Stimulated activated CD4-positive, alpha-beta T cell treated with anti-CD3 and anti-CD28 coated beads, Interleukin-1b, Interleukin-23, amount 100 ng/mL, for 1 hour (primary cell): ENCODE results near the gene MVB12A.

Source experiments
- DNase-seq, 2 donors: peaks; one replicate each; pipeline ENCODE4 v3.0.0-alpha.2; 2020; ENCODE audit warnings: low read depth in 2 of 2

MVB12A gene

GRCh38 chr19:17404621-17405249 is 15.1 kb upstream of the MVB12A start:
- DNase-seq = no peak

DNA sequence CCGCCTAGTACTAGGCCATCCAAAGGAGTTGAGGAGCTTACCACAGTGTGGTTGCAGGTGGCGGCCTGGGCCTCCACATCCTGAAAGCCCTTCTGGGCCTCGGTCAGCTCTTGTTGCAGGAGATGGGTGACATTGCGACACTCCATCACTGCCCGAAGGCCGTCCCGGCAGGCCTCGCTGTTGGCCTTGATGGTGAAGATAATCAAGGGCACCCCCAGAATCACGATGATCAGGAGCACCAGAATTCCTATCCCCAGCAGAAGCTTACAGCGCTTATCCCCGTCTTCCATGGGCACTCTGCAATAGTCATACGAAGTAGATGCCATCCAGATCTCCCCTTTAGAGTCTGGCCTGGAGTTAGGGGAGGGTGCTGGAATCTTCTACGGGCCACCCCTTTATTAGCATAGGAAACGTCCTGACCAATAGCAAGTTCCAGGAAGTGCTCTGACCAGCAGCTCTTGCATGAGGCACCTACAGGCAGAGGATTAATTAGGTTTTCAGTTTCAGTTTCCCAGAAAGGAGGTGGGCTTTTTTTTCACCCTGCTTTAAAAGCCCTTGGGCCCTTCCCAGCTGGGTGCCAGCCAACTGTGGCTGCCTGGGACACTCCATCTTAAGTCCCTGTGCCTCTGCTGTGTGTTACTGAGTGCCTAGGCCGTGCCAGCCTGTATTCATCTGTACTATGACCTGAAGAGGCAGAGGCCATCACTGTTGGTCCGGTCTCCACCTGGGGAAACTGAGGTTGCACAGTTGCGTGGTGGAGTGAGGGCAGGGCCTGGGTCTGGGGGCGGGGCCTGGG is 14.4 kb upstream of the MVB12A start, which contains the start of gene BST2:
Gene BST2 (minus strand): TSS at position 381 of the 796 bp plus-strand sequence. CDS start 55 bp downstream, at position 326.
- DNase-seq = no peak

DNA sequence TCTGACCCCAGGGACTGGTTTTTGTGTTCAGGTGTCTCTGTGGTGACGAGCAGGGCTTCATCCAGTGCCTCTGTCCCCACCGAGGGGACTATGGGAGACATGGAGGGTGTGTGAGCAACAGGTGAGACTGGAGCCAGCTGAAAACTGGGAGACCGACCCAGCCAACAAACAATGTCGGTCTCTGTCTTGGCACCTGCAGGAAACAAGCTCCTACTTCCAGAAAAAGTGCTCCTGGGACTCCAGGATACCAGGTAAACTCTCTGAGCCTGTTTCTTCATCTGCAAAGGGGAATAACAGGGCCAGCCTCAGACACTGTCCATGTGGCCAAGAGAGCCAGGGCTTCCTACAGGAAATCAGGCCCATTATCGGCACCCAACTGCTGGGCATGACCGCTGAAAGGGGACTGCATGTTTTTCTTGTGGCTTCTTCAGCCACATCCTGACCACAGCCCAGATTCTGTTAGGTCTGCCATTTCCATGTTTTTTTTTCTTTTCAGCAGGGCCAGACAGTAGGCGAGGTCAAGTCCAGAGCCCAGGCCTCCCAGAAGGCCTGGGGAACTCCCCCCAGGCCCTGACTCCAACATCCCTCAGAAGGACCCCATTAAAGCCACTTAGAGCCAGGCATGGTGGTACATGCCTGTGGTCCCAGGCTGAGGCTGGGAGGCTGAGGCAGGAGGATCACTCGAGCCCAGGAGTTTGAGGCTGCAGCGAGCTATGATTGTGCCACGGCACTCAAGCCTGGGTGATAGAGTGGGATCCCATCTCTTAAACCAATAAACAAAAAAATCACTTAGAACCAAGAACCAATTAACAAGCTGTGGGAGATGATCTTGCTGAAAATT is 13.6 kb upstream of the MVB12A start:
- no peak for DNase-seq

DNA sequence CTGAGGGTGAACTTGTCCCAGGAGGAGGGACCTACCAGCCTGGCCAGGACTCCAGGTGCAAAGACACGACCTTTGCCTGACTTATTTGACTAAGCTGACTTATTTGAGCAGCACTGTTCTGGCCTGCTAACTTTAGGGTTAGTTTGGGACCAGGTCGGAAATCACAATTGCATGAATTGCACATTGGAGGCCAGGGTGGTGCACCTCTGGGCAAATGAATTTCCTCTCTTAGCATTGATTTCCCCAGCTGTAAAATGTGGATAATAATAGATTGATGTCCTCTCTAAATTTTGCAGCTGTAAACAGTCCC is 13.0 kb upstream of the MVB12A start:
- DNase-seq = no peak

GRCh38 chr19:17409990-17410389 is 9.9 kb upstream of the MVB12A start:
- DNase-seq = no peak

DNA sequence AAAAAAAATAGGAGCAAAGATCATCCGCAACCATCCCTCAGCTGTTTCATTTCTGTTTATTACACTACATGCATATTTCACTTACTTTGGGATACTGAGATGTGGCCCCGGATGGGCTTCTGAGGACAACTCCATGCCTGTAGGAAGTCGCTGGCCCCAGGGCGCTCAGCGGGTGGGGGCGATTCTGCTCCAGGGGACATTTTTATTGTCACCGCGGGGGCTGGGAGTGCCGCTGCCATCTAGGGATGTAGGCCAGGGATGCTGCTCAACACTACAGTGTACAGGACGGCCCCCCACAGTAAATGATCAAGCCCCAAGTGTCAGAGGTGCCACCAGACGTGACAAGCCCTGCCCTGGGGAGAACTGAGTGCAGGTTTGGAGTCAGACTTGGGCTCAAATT is 8.0 kb upstream of the MVB12A start:
- DNase-seq = no peak

GRCh38 chr19:17414097-17414496 is 5.8 kb upstream of the MVB12A start:
- no peak for DNase-seq

GRCh38 chr19:17415121-17415520 is 4.7 kb upstream of the MVB12A start:
- no peak for DNase-seq

DNA sequence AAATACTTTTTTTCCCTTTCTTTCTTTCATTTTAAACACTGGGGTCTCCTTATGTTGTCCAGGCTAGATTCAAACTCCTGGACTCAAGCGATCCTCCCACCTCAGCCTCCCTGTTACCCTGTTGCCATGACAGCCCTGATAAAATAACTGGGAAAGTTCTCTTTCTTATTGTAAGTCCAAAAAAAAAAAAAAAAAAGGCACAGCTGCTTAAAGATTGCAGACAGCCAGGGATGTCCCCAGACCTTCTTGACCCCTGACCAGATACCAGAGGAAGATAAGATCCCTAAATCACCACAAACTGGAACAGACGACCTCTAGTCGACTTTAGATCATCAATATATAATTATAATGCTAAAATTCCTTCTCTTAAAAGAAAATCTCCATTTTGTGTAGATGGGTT is 1.1 kb upstream of the MVB12A start:
- no peak for DNase-seq

- no peak for DNase-seq
Observed at GRCh38 chr19:17419154-17419620, 660 bp upstream of the MVB12A start.

- DNase-seq = no peak
Observed at GRCh38 chr19:17420475-17420924, 653 bp downstream of the MVB12A start.

DNA sequence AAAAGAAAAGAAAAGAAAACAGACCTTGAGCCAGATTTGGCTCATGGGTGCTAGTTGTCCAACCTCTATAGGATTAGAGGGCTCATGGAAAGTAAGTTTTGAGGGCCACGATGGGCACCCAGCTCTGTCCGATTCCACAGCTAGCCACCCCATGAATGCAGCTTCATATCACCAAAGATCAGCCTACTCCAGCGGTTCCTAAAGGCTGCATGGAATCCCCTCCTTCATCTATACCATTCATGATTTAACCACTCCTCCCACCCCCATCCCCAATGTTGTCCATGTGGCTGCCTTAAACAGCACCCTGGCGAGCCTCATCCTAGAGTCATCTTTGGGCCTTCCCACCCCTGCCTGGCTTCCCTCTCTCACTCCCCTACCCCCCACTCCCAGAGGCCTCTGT is 2.1 kb downstream of the MVB12A start:
- DNase-seq = no peak

DNA sequence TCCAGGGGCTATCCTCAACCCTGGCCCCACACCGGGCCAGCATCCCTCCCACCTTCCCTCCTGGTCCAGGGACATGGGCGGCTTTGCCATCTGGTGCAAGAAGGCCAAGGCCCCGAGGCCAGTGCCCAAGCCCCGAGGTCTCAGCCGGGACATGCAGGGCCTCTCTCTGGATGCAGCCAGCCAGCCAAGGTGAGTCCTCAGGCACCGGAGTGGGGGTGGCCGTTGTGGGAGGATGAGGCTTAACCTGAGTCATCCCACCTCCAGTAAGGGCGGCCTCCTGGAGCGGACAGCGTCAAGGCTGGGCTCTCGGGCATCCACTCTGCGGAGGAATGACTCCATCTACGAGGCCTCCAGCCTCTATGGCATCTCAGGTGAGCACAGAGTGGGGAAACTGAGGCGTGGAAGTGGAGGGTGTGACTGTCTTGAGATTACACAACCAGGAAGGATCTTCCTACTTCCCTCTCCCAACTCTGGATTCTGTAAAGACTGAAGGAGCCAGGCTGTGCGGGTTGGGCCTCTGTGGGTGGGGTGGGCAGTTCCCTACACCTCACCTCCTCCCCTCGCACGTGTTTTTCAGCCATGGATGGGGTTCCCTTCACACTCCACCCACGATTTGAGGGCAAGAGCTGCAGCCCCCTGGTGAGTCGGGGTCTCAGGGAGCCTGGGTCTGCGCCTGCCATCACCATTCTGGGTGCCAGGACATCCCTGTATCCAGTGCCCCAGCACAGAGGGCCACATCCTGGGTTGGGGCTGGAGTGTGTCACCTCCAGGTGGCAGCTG is 3.8 kb downstream of the MVB12A start:
- DNase-seq = no peak

- no peak for DNase-seq
Observed at GRCh38 chr19:17424743-17425365, 5.0 kb downstream of the MVB12A start.

DNA sequence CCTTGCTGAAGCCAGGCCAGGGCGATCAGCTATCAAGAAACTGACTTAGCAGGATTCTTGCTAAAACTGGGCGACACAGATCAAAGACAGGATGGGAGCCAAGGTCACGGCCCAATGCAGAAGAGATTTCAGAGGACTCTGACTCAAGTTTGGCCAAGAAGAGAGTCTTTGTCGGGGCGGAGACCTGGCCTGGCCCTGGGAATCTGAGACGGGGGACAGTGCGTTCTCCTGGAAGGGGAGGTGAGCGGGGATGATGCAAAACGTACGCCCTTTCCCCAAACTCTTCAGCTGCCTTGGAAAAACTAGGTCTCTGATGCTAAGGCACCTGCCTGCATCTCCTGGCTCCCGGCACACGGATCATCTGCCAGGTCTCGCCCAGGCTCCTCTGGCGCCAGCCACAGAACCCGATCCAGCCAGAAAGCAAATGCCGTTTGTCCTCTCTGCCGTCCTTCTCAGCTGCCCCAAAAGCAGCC is 9.8 kb downstream of the MVB12A start:
- no peak for DNase-seq

GRCh38 chr19:17431417-17431816 is 11.6 kb downstream of the MVB12A start:
- DNase-seq = no peak

- no peak for DNase-seq
Observed at GRCh38 chr19:17435218-17435617, 15.4 kb downstream of the MVB12A start.

DNA sequence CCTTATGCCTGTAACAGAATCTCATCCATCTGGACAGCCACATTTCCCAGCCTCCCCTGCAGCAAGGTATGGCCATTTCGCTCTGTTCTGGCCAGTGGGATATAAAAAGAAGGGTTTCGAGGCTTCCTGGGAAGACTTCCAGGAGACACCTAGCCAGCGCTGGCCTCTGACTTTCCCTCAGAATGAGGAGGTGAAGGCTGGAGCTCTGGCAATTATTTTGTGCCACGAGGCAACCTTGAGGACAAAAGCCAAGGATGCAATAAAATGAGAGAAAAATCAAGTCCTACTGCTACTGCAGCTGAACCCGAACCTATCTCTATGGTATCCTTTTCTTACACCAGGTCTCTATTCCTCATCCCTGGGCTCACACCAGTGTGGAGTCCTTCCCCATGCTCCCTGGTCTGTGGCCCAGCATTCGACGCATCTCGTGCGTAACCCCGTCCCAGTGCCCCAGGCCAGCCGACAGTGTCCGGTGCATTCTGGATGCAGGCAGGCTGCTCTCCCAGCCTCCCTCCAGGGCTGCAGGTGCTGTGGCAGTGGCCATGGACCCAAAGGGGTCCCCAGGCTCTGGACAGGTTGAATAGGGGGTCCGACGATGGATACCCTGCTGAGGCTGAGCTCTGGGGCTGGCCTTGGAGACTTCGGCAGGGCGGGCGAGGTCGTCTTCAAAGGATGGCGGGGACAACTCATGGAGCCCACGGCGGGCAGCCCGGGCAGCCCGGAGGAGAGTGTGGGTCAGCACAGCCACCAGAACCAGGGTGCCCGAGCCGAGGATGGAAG is 16.4 kb downstream of the MVB12A start:
- no peak for DNase-seq

DNA sequence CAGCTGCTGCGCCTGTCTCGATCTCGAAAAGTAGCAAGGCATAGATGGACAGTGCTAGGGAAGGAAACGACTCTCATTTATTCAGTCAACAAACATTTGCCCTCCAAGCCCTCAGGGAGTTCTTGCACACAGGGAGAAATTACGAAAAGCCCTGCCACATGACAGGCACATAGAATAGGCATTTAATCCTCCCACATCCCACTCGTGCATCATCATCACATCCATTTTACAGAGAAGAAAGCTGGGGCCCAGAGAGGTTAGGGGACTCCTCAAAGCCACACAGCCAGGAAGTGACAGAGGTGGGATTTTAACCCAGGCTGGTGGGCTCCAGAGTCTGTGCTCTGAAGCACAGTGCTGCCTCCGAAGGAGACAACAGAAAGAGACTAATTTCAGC is 17.0 kb downstream of the MVB12A start:
- no peak for DNase-seq
